Measurements from ENCODE around the gene TNIK.
"Not testable (repeated sequence)": the region's sequence is repeated elsewhere in the genome, so short reads cannot be mapped to it uniquely, and the experiment has no call there.

The TNIK gene

GRCh38 chr3:171389491-171389890, 70.7 kb downstream of the TNIK start:
- DNase-seq (ENCODE audit: low spot score), result no peak
- Mint-ChIP-seq H3K9me3 (peaks cover 14% of the 10 kb centered on the region), H3K36me3 (ENCODE audit: low read depth) (peaks cover 25% of the 10 kb centered on the region), H3K27me3 (ENCODE audit: low read depth) (no peaks in the 10 kb centered on the region), H3K4me1 (ENCODE audit: low read depth) (peaks cover 22% of the 10 kb centered on the region), H3K4me3 (no peak overlapping the region), H3K27ac (no peak overlapping the region)

GRCh38 chr3:171388527-171388926, 71.7 kb downstream of the TNIK start:
- Mint-ChIP-seq H3K27ac (no peak overlapping the region), H3K4me3 (no peak overlapping the region), H3K27me3 (ENCODE audit: low read depth) (no peaks in the 10 kb centered on the region), H3K36me3 (ENCODE audit: low read depth) (peaks cover 29% of the 10 kb centered on the region), H3K9me3 (peaks cover 14% of the 10 kb centered on the region), H3K4me1 (ENCODE audit: low read depth) (peaks cover 32% of the 10 kb centered on the region)
- DNase-seq (ENCODE audit: low spot score), result no peak

GRCh38 chr3:171387062-171387461, 73.1 kb downstream of the TNIK start:
- H3K36me3 Mint-ChIP-seq (ENCODE audit: low read depth), result peaks cover 26% of the 10 kb centered on the region
- H3K4me1 Mint-ChIP-seq (ENCODE audit: low read depth), result peaks cover 38% of the 10 kb centered on the region
- H3K27me3 Mint-ChIP-seq (ENCODE audit: low read depth), result no peaks in the 10 kb centered on the region
- no peak for DNase-seq (ENCODE audit: low spot score)
- H3K4me3 Mint-ChIP-seq, result no peak overlapping the region
- H3K9me3 Mint-ChIP-seq, result peaks cover 12% of the 10 kb centered on the region
- no peak overlapping the region for H3K27ac Mint-ChIP-seq

GRCh38 chr3:171385086-171385485, 75.1 kb downstream of the TNIK start:
- Mint-ChIP-seq H3K36me3 (ENCODE audit: low read depth) (peaks cover 13% of the 10 kb centered on the region), H3K4me3 (no peak overlapping the region), H3K27me3 (ENCODE audit: low read depth) (no peaks in the 10 kb centered on the region), H3K27ac (no peak overlapping the region), H3K9me3 (no peaks in the 10 kb centered on the region), H3K4me1 (ENCODE audit: low read depth) (peaks cover 42% of the 10 kb centered on the region)
- no peak for DNase-seq (ENCODE audit: low spot score)

GRCh38 chr3:171384101-171384891, 75.9 kb downstream of the TNIK start:
- no peak overlapping the region for H3K27ac Mint-ChIP-seq
- peaks cover 43% of the 10 kb centered on the region for H3K4me1 Mint-ChIP-seq (ENCODE audit: low read depth)
- no peaks in the 10 kb centered on the region for H3K27me3 Mint-ChIP-seq (ENCODE audit: low read depth)
- H3K36me3 Mint-ChIP-seq (ENCODE audit: low read depth), result peaks cover 10% of the 10 kb centered on the region
- H3K9me3 Mint-ChIP-seq, result no peaks in the 10 kb centered on the region
- no peak for DNase-seq (ENCODE audit: low spot score)
- no peak overlapping the region for H3K4me3 Mint-ChIP-seq

DNA sequence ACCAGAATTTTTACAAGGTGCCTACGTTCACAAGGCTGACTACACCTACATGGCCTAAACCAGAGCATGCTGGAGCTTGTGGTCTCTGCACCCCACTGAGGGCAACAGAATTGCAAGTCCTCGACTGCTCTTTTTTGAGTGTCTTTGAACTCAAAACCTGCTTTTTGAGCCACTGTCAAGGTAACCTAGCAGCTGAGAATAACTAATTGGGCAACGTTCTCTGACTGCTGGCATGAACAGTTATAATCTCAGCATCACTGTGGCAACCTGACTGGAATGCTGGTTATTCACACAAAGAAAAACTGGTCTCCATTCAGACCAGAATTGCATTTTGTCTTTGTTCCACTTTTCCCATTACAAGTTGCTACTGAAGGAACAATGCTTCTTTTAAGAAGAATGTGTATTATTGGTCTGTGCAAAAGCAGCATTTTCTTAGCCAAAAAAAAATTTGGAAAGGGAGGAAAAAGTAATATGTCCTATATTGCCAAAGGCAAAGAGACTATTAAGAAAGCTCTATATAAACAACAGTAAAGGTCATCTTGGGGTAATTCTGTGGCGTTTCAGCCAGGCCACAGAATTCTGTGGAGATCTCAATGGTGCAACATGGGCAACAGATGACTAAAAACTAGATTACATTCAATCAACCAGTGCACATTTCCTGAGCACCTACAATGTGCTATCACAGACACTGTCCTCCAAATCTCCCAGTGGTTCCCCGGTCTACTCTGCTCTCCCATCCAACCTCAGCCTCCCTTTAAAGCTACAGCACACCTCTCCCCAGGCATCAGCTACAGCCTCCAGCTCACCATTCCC, 76.8 kb downstream of the TNIK start:
- peaks cover 39% of the 10 kb centered on the region for H3K4me1 Mint-ChIP-seq (ENCODE audit: low read depth)
- H3K4me3 Mint-ChIP-seq, result peak overlapping the region; percentile 20
- DNase-seq (ENCODE audit: low spot score), result peak; percentile 11
- H3K27me3 Mint-ChIP-seq (ENCODE audit: low read depth), result no peaks in the 10 kb centered on the region
- no peaks in the 10 kb centered on the region for H3K9me3 Mint-ChIP-seq
- no peak overlapping the region for H3K27ac Mint-ChIP-seq
- H3K36me3 Mint-ChIP-seq (ENCODE audit: low read depth), result peaks cover 10% of the 10 kb centered on the region

DNA sequence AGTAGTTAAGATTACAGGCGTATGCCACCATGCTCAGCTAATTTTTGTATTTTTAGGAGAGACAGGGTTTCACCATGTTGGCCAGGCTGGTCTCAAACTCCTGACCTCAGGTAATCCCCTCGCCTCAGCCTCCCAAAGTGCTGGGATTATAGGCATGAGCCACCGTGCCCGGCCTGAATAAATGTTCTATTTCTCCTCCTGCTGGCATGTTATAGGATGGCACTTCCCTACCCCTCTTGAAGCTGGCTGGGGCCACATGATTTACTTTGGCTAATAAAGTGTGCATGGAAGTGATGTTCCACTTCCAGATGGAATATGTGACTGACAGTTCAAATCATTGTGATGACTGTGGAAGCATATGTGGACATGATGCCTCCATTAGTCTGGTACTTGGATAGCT, 77.9 kb downstream of the TNIK start:
- H3K9me3 Mint-ChIP-seq; H3K4me3 Mint-ChIP-seq; H3K27ac Mint-ChIP-seq; DNase-seq (ENCODE audit: low spot score); H3K27me3 Mint-ChIP-seq (ENCODE audit: low read depth): not testable (repeated sequence)
- H3K4me1 Mint-ChIP-seq (ENCODE audit: low read depth), result peaks cover 41% of the 10 kb centered on the region
- H3K36me3 Mint-ChIP-seq (ENCODE audit: low read depth), result peaks cover 10% of the 10 kb centered on the region

DNA sequence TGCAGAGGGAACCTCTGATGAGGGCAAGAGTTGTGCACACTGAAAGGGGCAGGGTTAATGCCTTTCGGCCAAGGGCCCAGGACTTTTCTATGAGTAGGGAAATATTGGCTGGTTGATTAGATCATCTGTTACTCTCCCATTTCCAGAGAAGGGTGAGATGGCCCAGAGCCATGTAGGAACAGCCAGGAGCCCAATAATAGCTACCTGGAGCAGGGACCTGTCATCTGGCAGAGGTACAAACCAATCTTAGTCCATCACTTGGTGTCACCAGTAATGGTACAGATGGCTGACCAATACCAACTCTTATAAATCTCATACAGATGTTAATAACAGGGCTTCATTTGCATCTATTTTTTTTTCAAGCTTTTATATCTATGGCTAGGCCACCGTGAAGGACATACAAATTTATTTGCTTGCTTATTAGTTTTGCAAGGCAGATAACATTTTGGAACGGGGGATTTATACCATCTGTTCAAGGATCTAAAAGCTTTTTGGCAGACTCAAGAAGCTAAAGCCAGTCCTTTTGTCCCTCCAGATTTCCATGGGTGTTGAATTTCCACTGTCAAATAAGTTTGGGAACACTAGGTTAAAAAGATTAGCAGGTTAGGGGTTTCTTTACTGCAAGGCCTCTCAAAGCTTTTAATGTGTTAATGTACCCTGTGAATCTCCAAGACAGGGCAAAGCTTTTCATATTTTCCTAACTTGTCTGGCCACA, 79.3 kb downstream of the TNIK start:
- no peak overlapping the region for H3K27ac Mint-ChIP-seq
- H3K36me3 Mint-ChIP-seq (ENCODE audit: low read depth), result peaks cover 10% of the 10 kb centered on the region
- H3K9me3 Mint-ChIP-seq, result no peaks in the 10 kb centered on the region
- H3K4me3 Mint-ChIP-seq, result no peak overlapping the region
- DNase-seq (ENCODE audit: low spot score), result no peak
- H3K27me3 Mint-ChIP-seq (ENCODE audit: low read depth), result no peaks in the 10 kb centered on the region
- H3K4me1 Mint-ChIP-seq (ENCODE audit: low read depth), result peaks cover 44% of the 10 kb centered on the region

- Mint-ChIP-seq H3K9me3 (no peaks in the 10 kb centered on the region), H3K36me3 (ENCODE audit: low read depth) (peaks cover 6% of the 10 kb centered on the region), H3K4me1 (ENCODE audit: low read depth) (peaks cover 43% of the 10 kb centered on the region), H3K27me3 (ENCODE audit: low read depth) (no peaks in the 10 kb centered on the region), H3K27ac (no peak overlapping the region), H3K4me3 (no peak overlapping the region)
- no peak for DNase-seq (ENCODE audit: low spot score)
These were observed 80.2 kb downstream of the TNIK start for GRCh38 chr3:171379961-171380483.

GRCh38 chr3:171379281-171379680, 80.9 kb downstream of the TNIK start:
- Mint-ChIP-seq H3K36me3 (ENCODE audit: low read depth) (peaks cover 4% of the 10 kb centered on the region), H3K9me3 (no peaks in the 10 kb centered on the region), H3K4me1 (ENCODE audit: low read depth) (peaks cover 38% of the 10 kb centered on the region), H3K4me3 (no peak overlapping the region), H3K27me3 (ENCODE audit: low read depth) (no peaks in the 10 kb centered on the region), H3K27ac (no peak overlapping the region)
- DNase-seq (ENCODE audit: low spot score), result no peak

- H3K4me1 Mint-ChIP-seq (ENCODE audit: low read depth), result peaks cover 31% of the 10 kb centered on the region
- H3K36me3 Mint-ChIP-seq (ENCODE audit: low read depth), result no peaks in the 10 kb centered on the region
- no peak overlapping the region for H3K27ac Mint-ChIP-seq
- no peak overlapping the region for H3K4me3 Mint-ChIP-seq
- H3K27me3 Mint-ChIP-seq (ENCODE audit: low read depth), result no peaks in the 10 kb centered on the region
- H3K9me3 Mint-ChIP-seq, result no peaks in the 10 kb centered on the region
- no peak for DNase-seq (ENCODE audit: low spot score)
These were observed 81.6 kb downstream of the TNIK start for GRCh38 chr3:171378586-171378985.

- Mint-ChIP-seq H3K9me3 (no peaks in the 10 kb centered on the region), H3K27ac (no peak overlapping the region), H3K27me3 (ENCODE audit: low read depth) (no peaks in the 10 kb centered on the region), H3K4me1 (ENCODE audit: low read depth) (peaks cover 27% of the 10 kb centered on the region), H3K4me3 (no peak overlapping the region), H3K36me3 (ENCODE audit: low read depth) (no peaks in the 10 kb centered on the region)
- DNase-seq (ENCODE audit: low spot score), result no peak
These were observed 82.3 kb downstream of the TNIK start for GRCh38 chr3:171377859-171378258.

- DNase-seq (ENCODE audit: low spot score), result no peak
- H3K4me3 Mint-ChIP-seq, result no peak overlapping the region
- H3K9me3 Mint-ChIP-seq, result no peaks in the 10 kb centered on the region
- H3K27me3 Mint-ChIP-seq (ENCODE audit: low read depth), result no peaks in the 10 kb centered on the region
- no peak overlapping the region for H3K27ac Mint-ChIP-seq
- peaks cover 24% of the 10 kb centered on the region for H3K4me1 Mint-ChIP-seq (ENCODE audit: low read depth)
- H3K36me3 Mint-ChIP-seq (ENCODE audit: low read depth), result no peaks in the 10 kb centered on the region
These were observed 83.6 kb downstream of the TNIK start for GRCh38 chr3:171376596-171376947.
